GM12875 (cell line): ENCODE data around the gene SLC22A23.

Experiments
- H3K4me3 ChIP-seq: one replicate; pipeline ENCODE4 v1.5.1; 2011; ENCODE audit warnings: low read depth, low read length, control low read depth
- CTCF ChIP-seq: IDR thresholded peaks from 2 replicates; pipeline ENCODE4 v1.5.1; 2011; ENCODE audit warnings: low read depth, mild to moderate bottlenecking, control low read depth, inconsistent platforms, low read length, moderate library complexity, borderline replicate concordance; ENCODE audit not compliant: insufficient read depth

The SLC22A23 gene

DNA sequence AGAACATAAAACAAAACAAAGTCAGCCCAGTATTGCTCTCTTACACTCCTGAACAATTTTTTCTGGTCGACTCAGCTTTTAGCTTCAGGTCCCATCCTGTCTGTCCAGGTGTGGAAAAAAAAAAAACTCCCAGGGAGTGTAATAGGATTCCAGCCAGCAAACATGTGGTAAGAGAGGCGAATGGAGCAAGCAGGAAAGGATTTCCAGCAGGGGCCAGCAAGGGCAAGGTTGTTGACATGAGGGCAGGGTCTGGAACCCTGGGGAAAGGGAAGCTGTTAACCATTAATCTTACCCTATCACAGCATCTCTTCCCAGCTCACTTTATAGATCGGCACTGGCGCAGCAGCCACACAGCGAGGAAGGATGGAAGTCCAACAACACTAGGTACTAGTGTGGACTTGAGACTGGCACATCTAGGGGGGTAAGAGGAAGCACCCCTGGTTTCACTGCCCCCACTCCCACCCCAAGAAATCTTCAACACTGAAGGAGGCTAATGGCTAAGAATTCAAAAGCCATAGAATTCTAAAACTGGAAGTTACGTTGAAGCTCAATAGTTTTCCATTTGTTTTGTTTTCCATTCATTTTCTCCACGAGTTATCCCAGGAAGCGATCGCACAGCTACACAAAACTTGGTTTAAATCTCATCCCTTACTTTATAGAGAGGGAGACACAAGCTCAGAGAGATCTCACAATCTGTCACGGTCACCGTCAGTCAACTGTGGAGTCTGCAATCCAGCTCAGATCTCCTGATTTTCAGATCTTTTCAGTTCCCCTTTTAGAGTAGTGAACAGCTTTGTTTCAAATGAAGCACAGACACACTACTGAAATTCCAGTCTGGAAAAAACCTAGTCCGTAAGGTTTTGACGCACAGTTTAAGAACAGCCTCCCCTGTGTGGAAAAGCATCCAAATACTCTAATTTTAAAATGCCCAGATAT, 53.3 kb downstream of the SLC22A23 start:
- no peak for TF ChIP-seq CTCF
- no peak overlapping the region for H3K4me3 ChIP-seq

DNA sequence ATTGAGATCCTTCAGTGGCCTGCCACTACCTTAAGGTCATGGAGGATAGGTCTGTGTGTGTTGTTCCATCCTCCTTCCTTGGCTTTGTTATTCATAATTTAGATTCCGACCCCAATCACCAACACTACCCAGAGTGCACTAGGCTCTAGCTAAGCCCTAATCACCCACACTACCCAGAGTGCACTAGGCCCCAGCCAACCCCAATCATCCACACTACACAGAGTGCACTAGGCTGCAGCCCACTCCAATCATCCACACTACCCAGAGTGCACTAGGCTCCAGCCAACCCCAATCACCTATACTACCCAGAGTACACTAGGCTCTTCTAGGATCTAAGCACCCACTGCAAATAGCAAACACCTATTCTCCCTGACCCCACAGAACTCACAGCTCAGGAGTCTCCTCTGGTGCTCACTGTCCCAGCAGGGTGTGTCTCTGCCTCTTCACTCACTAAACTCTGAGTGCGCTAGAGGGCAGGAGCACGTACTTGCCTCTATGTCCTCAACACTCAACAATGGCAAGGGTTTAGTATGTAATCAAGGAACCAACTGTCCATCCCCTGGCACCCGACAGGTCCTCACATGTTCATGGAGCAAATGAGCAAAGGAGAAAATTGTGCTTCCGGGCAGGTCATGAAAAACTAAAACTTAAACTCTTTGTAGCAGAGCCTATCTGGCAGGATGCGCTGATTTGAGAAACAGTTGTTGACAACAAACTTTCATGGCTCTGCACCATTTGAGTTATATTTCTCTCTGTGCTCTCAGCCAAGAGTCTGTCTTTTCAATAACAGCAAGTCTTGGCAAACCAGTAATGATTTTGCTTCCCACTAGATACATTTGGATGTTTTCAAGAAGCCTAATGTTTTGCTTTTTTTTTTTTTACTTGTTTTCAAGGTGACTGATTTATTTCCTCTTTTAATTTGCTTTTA, 54.3 kb downstream of the SLC22A23 start:
- H3K4me3 ChIP-seq, result no peak overlapping the region
- TF ChIP-seq CTCF, result no peak

- H3K4me3 ChIP-seq, result no peak overlapping the region
- TF ChIP-seq CTCF, result no peak
These were observed 56.7 kb downstream of the SLC22A23 start for GRCh38 chr6:3400162-3400561.

DNA sequence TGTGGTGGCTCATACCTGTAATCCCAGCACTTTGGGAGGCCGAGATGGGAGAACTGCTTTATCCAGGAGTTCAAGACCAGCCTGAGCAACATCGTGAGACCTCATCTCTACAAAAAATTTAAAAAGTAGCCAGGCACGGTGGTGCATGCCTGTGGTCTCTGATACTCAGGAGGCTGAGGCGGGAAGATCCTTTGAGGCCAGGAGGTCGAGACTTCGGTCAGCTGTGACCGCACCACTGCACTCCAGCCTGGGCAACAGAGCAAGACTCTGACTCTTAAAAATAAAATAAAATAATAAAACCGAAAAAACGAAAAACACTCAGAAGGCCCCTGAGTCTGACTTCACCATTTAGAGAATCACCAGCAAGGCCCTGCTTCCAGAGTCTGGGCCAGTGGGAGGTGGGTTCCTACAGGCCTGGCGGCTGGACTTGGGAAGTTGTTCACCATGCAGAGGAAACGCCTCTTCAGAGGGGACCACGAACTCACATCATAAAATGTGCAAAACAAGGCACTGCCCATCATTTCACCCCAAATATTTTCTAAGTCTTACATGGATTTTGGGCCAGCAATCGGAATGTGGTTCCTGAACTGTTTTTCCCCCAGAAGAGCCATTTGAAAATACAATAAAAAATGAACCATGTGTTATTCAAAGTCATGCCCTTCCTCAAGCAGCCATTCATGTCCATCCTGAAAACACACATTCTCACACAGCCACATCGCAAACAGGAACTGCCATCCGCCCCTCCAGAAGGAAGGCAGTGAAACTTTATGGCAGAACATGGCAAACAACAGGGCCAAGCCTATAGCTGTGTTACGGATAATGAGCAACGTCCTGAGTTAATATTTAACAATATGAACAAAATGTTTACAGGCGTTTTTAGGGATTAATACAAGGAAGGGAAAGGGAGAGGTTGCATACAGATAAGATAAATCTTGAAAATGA, 57.8 kb downstream of the SLC22A23 start:
- no peak overlapping the region for H3K4me3 ChIP-seq
- TF ChIP-seq CTCF, result no peak

DNA sequence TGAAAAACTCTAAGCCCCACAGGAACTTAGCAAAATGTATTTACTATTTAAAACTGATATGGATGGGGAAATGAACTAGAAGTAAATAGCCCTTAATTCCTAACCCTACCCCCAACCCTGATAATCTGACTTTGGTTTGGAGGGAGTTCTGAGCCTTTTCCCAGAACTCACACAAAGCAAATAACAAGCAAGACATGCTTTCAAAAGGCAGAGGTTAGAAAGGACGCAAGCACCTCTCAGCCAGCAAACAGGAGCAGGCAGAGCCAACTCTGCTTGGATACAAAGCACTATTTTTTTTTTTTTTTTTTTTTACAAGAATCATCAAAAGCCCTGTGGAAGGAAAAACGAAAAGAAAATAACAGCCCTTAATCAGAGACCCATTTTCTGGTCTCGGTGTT, 58.7 kb downstream of the SLC22A23 start:
- no peak for TF ChIP-seq CTCF
- H3K4me3 ChIP-seq, result no peak overlapping the region
